HEK293 (cell line): Measurements from ENCODE around the gene MAP3K9.

Source experiments
- CTCF ChIA-PET: fragments of 350-600 bp; formaldehyde crosslinking; extraction: SDS; loops from one replicate; lab custom pipeline; 2021; ENCODE audit warnings: antibody characterized with exemption; lab: Yijun Ruan, JAX
- POLR2A ChIA-PET: fragments of 300-600 bp; formaldehyde crosslinking; extraction: SDS; loops from one replicate; lab custom pipeline; 2020; ENCODE audit warnings: antibody characterized with exemption, inconsistent platforms; lab: Yijun Ruan, JAX
- H3K27ac ChIP-seq: fragments of 200-500 bp; sonication (Bioruptor generic); 2 replicates; pipeline ENCODE4 v1.5.1; 2014; ENCODE audit warnings: low read depth, low read length, control low read depth, inconsistent platforms; ENCODE audit errors: extremely low read depth
- H3K36me3 ChIP-seq, 2 experiments: fragments of 200-500 bp in 1 of 2; sonication (Bioruptor generic) in 1 of 2; 1 replicate in 1 of 2; 2 replicates in 1 of 2; pipeline ENCODE4 v1.5.1; 2014 to 2017; ENCODE audit warnings: inconsistent platforms in 2 of 2, low read length in 2 of 2; ENCODE audit not compliant: control insufficient read depth in 2 of 2, insufficient read depth in 1 of 2
- H3K4me1 ChIP-seq: fragments of 200-500 bp; sonication (Bioruptor generic); 2 replicates; pipeline ENCODE4 v1.5.1; 2014; ENCODE audit warnings: mild to moderate bottlenecking, low read length, inconsistent platforms; ENCODE audit not compliant: control insufficient read depth, insufficient read depth
- H3K4me3 ChIP-seq: 2 replicates; pipeline ENCODE4 v1.5.1; 2011; ENCODE audit warnings: low read depth, mild to moderate bottlenecking, control low read depth, low read length, moderate library complexity
- H3K9me3 ChIP-seq: fragments of 200-500 bp; sonication (Bioruptor generic); 2 replicates; pipeline ENCODE4 v1.5.1; 2014; ENCODE audit warnings: low read depth, low read length, inconsistent platforms; ENCODE audit not compliant: control insufficient read depth, insufficient read depth
- BCL11B ChIP-seq: fragments of 450-650 bp; formaldehyde crosslinking; IDR thresholded peaks from 2 replicates; pipeline ENCODE4 v1.5.1; 2016; ENCODE audit warnings: low read depth, missing biosample characterization, missing genetic modification characterization
- CTCF ChIP-seq: fragments of 450-650 bp; formaldehyde crosslinking; IDR thresholded peaks from 2 replicates; pipeline ENCODE4 v1.5.1; 2016; ENCODE audit warnings: missing biosample characterization, missing genetic modification characterization
- INSM2 ChIP-seq: fragments of 450-650 bp; formaldehyde crosslinking; IDR thresholded peaks from 2 replicates; pipeline ENCODE4 v1.5.1; 2016; ENCODE audit warnings: missing biosample characterization, missing genetic modification characterization
- OSR2 ChIP-seq: fragments of 450-650 bp; formaldehyde crosslinking; IDR thresholded peaks from 2 replicates; pipeline ENCODE4 v1.5.1; 2016; ENCODE audit warnings: missing biosample characterization, missing genetic modification characterization
- YY1 ChIP-seq: fragments of 450-650 bp; formaldehyde crosslinking; IDR thresholded peaks from 2 replicates; pipeline ENCODE4 v1.5.1; 2018; ENCODE audit warnings: missing biosample characterization, missing genetic modification characterization
- ZBTB1 ChIP-seq: fragments of 450-650 bp; formaldehyde crosslinking; IDR thresholded peaks from 2 replicates; pipeline ENCODE4 v1.5.1; 2016; ENCODE audit warnings: missing biosample characterization, missing genetic modification characterization
- ZFP3 ChIP-seq: fragments of 450-650 bp; formaldehyde crosslinking; IDR thresholded peaks from 2 replicates; pipeline ENCODE4 v1.5.1; 2016; ENCODE audit warnings: low read depth, missing biosample characterization, missing genetic modification characterization
- ZNF174 ChIP-seq: fragments of 450-650 bp; formaldehyde crosslinking; IDR thresholded peaks from 2 replicates; pipeline ENCODE4 v1.5.0; 2017; ENCODE audit warnings: missing biosample characterization, mild to moderate bottlenecking, missing genetic modification characterization
- ZNF2 ChIP-seq: fragments of 450-650 bp; formaldehyde crosslinking; IDR thresholded peaks from 2 replicates; pipeline ENCODE4 v1.5.1; 2016; ENCODE audit warnings: missing biosample characterization, missing genetic modification characterization
- ZNF416 ChIP-seq: fragments of 450-650 bp; formaldehyde crosslinking; IDR thresholded peaks from 2 replicates; pipeline ENCODE4 v1.5.1; 2016; ENCODE audit warnings: missing biosample characterization, missing genetic modification characterization
- ZNF571 ChIP-seq: fragments of 450-650 bp; formaldehyde crosslinking; IDR thresholded peaks from 2 replicates; pipeline ENCODE4 v1.5.0; 2017; ENCODE audit warnings: missing biosample characterization, missing genetic modification characterization
- ZNF600 ChIP-seq: fragments of 450-650 bp; formaldehyde crosslinking; IDR thresholded peaks from 2 replicates; pipeline ENCODE4 v1.5.1; 2016; ENCODE audit warnings: missing biosample characterization, missing genetic modification characterization
- ZNF843 ChIP-seq: fragments of 450-650 bp; formaldehyde crosslinking; IDR thresholded peaks from 2 replicates; pipeline ENCODE4 v1.5.1; 2016; ENCODE audit warnings: missing biosample characterization, missing genetic modification characterization
- ZSCAN18 ChIP-seq: fragments of 450-650 bp; formaldehyde crosslinking; IDR thresholded peaks from 2 replicates; pipeline ENCODE4 v1.5.1; 2016; ENCODE audit warnings: missing biosample characterization, missing genetic modification characterization
- ZSCAN5A ChIP-seq: fragments of 450-650 bp; formaldehyde crosslinking; IDR thresholded peaks from 2 replicates; pipeline ENCODE4 v1.5.1; 2016; ENCODE audit warnings: missing biosample characterization, missing genetic modification characterization
- TF ChIP-seq, protein P1 (sequence below): fragments of 450-650 bp; formaldehyde crosslinking; IDR thresholded peaks from 2 replicates; pipeline ENCODE4 v1.5.1; 2016; ENCODE audit warnings: missing biosample characterization, missing genetic modification characterization

MAP3K9 gene

GRCh38 chr14:70847406-70848090 is 38.2 kb upstream of the MAP3K9 start (continued):
- no peak for TF ChIP-seq INSM2 (tag by site-specific recombination)
- no peak for TF ChIP-seq ZNF2 (tag by site-specific recombination)
- no peak for TF ChIP-seq ZBTB1 (tag by site-specific recombination)
- TF ChIP-seq ZNF600 = no peak

DNA sequence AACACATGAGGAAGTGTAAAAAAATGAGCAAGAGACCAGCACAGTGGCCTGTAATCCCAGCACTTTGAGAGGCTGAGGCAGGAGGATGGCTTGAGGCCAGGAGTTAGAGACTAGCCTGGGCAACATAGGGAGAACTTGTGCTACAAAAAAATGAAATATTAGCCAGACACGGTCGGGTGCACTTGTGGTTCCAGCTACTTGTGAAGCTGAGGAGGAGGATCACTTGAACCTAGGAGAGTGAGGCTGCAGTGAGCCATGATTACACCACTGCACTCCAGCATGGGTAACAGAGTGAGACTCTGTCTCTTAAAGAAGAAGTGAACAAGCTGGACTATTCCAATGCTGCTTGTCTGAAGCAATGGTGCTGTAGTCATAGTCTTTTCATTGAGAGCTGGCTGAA is 36.3 kb upstream of the MAP3K9 start:
- Histone ChIP-seq H3K27ac (no peak overlapping the region), H3K4me1 (no peaks in the 10 kb centered on the region)
- ChIA-PET CTCF (interaction anchor here (0.6 to 1.2 kb wide), 2 partner anchors 23 to 1012 kb away, joined by 3 to 4 read pairs; no protein-coding TSS in a partner anchor), POLR2A (no interaction called here)
- TF ChIP-seq ZNF600 = no peak
- TF ChIP-seq OSR2 (tag by site-specific recombination) = no peak
- TF ChIP-seq ZNF416 (tag by site-specific recombination) = no peak
- TF ChIP-seq, all 188 proteins: peak for 0
- Histone ChIP-seq H3K4me3 (no peak overlapping the region), H3K36me3 (no peaks in the 10 kb centered on the region), H3K9me3 (no peaks in the 10 kb centered on the region)

DNA sequence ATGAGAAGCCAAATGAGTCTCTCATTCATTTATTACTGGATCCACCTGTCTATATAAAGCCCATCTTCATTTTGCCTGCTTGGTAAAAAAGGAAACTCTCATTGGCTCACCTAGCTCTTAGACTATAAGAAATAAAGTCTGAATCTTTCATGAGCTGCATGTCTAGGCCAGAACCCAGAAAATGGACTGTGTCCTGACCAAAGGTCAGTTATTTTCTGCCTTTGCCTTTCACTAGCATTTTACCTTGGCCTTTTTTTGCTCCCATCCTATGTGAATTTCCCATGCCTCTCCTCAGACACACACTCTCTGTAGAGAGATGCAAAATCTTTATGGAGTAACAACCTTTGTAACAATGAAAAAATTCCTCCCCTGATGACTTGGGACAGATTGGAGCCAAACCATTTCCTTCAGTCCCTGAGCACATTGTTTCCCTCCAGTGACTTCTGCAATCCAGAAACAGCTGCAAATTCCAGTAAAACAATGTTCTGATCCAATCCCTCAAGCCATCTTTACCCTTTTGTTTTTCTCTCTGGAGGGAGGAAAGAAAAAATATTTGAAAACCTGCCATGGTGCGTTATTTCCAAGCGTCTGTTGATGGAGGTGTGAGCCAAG is 33.6 kb upstream of the MAP3K9 start:
- no peak overlapping the region for H3K27ac ChIP-seq
- CTCF ChIA-PET = interaction anchor here (1.1 kb wide), 1 partner anchor 11 kb away, joined by 3 read pairs; no protein-coding TSS in a partner anchor
- POLR2A ChIA-PET = no interaction called here
- no peaks in the 10 kb centered on the region for H3K4me1 ChIP-seq
- H3K4me3 ChIP-seq = no peak overlapping the region
- no peaks in the 10 kb centered on the region for H3K36me3 ChIP-seq
- TF ChIP-seq ZNF843 (no peak), BCL11B (tag by site-specific recombination) (no peak), ZSCAN5A (tag by site-specific recombination) (no peak), ZNF571 (tag by site-specific recombination) (no peak), CTCF (no peak), ZFP3 (tag by site-specific recombination) (no peak), ZNF174 (tag by site-specific recombination) (no peak), ZSCAN18 (tag by site-specific recombination) (no peak), YY1 (tag by site-specific recombination) (no peak), ZNF416 (tag by site-specific recombination) (no peak)
- TF ChIP-seq, protein P1, sequence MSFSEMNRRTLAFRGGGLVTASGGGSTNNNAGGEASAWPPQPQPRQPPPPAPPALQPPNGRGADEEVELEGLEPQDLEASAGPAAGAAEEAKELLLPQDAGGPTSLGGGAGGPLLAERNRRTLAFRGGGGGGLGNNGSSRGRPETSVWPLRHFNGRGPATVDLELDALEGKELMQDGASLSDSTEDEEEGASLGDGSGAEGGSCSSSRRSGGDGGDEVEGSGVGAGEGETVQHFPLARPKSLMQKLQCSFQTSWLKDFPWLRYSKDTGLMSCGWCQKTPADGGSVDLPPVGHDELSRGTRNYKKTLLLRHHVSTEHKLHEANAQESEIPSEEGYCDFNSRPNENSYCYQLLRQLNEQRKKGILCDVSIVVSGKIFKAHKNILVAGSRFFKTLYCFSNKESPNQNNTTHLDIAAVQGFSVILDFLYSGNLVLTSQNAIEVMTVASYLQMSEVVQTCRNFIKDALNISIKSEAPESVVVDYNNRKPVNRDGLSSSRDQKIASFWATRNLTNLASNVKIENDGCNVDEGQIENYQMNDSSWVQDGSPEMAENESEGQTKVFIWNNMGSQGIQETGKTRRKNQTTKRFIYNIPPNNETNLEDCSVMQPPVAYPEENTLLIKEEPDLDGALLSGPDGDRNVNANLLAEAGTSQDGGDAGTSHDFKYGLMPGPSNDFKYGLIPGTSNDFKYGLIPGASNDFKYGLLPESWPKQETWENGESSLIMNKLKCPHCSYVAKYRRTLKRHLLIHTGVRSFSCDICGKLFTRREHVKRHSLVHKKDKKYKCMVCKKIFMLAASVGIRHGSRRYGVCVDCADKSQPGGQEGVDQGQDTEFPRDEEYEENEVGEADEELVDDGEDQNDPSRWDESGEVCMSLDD (tag by site-specific recombination) = no peak
- no peaks in the 10 kb centered on the region for H3K9me3 ChIP-seq
